OCI-LY1 (cell line): ENCODE data around the gene BCAS2.

Source experiments
- H2AFZ ChIP-seq: fragments of 200-600 bp; sonication (generic), shearing (Covaris generic); 2 replicates; pipeline ENCODE4 v1.6.0; 2014; ENCODE audit warnings: antibody characterized with exemption, mild to moderate bottlenecking, low read length
- H3F3A ChIP-seq: fragments of 200-600 bp; sonication (generic), shearing (Covaris generic); 2 replicates; pipeline ENCODE4 v1.6.0; 2014; ENCODE audit warnings: mild to moderate bottlenecking, antibody characterized with exemption, low read length, moderate library complexity; ENCODE audit not compliant: insufficient read depth
- H3K27ac ChIP-seq: fragments of 200-600 bp; sonication (generic); 2 replicates; pipeline ENCODE4 v1.5.1; 2014; ENCODE audit warnings: low read length, mixed run types, mild to moderate bottlenecking, low read depth; ENCODE audit not compliant: poor library complexity, severe bottlenecking
- H3K27me3 ChIP-seq: fragments of 200-600 bp; sonication (generic); 2 replicates; pipeline ENCODE4 v1.6.0; 2014; ENCODE audit warnings: antibody characterized with exemption, mild to moderate bottlenecking, low read length, moderate library complexity; ENCODE audit not compliant: insufficient read depth
- H3K36me3 ChIP-seq: fragments of 200-600 bp; sonication (generic); 2 replicates; pipeline ENCODE4 v1.6.1; 2014; ENCODE audit warnings: mild to moderate bottlenecking, antibody characterized with exemption, low read length, moderate library complexity, mixed read lengths; ENCODE audit not compliant: insufficient read depth
- H3K4me1 ChIP-seq: fragments of 200-600 bp; sonication (generic); 2 replicates; pipeline ENCODE4 v1.5.1; 2014; ENCODE audit warnings: mild to moderate bottlenecking, low read length, moderate library complexity; ENCODE audit not compliant: insufficient read depth, severe bottlenecking
- H3K4me2 ChIP-seq: fragments of 200-600 bp; sonication (generic), shearing (Covaris generic); 2 replicates; pipeline ENCODE4 v1.6.1; 2014; ENCODE audit warnings: low read length
- H3K4me3 ChIP-seq: fragments of 200-600 bp; sonication (generic); 2 replicates; pipeline ENCODE4 v1.5.1; 2014; ENCODE audit warnings: low read length, low read depth, mild to moderate bottlenecking, mixed read lengths; ENCODE audit not compliant: poor library complexity, severe bottlenecking
- H3K79me2 ChIP-seq: fragments of 200-600 bp; shearing (Covaris generic); 2 replicates; pipeline ENCODE4 v1.6.1; 2016; ENCODE audit warnings: mixed run types, low read length, mixed read lengths; ENCODE audit not compliant: insufficient read depth
- H3K9ac ChIP-seq: fragments of 200-600 bp; sonication (generic), shearing (Covaris generic); 2 replicates; pipeline ENCODE4 v1.6.1; 2014; ENCODE audit warnings: mild to moderate bottlenecking, low read length, mixed read lengths
- H3K9me2 ChIP-seq: fragments of 200-600 bp; sonication (generic), shearing (Covaris generic); 2 replicates; pipeline ENCODE4 v1.6.1; 2014; ENCODE audit warnings: low read depth, mild to moderate bottlenecking, low read length, mixed read lengths
- H3K9me3 ChIP-seq: fragments of 200-600 bp; shearing (Covaris generic); 2 replicates; pipeline ENCODE4 v1.6.1; 2014; ENCODE audit warnings: low read length, mixed read lengths
- H4K20me1 ChIP-seq: fragments of 200-600 bp; sonication (generic), shearing (Covaris generic); 2 replicates; pipeline ENCODE4 v1.6.0; 2016; ENCODE audit warnings: mild to moderate bottlenecking, low read length; ENCODE audit not compliant: insufficient read depth
- EZH2 ChIP-seq: fragments of 200-600 bp; sonication (generic), shearing (Covaris generic); IDR thresholded peaks from 2 replicates; pipeline ENCODE4 v1.8.0; 2017; ENCODE audit warnings: borderline replicate concordance, mixed run types, mild to moderate bottlenecking, antibody characterized with exemption, low read length, moderate library complexity, mixed read lengths
- TF ChIP-seq, protein P1 (sequence below): fragments of 200-600 bp; sonication (generic), shearing (Covaris generic); IDR thresholded peaks from 2 replicates; pipeline ENCODE4 v1.5.1; 2017; ENCODE audit warnings: mild to moderate bottlenecking, antibody characterized with exemption, low read length, moderate library complexity, mixed read lengths

Gene BCAS2

DNA sequence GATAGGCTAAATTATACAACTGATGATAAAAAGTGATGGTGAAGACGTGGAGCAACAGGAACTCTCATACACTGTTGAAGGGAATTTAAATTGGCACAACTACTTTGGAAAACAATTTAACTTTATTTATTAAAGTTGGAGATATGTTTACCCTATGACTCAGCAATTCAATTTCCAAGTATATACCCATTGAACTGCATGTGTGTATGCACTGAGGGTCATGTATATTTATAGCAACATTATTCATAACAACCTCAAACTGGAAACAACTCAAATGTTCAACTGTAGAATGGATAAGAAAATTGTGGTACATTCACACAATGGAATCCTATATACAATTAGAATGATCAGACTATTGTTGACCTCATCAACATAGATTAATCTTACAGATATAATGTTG lies 16.5 kb upstream of the BCAS2 start:
- Histone ChIP-seq H4K20me1 (no peaks in the 10 kb centered on the region), H3K4me2 (no peak overlapping the region), H3K27me3 (no peaks in the 10 kb centered on the region), H3K9ac (no peak overlapping the region), H3K36me3 (no peaks in the 10 kb centered on the region; the same call in 1 of the 2 replicates), H3K27ac (no peak overlapping the region), H3K79me2 (no peaks in the 10 kb centered on the region), H3K4me3 (no peak overlapping the region), H3K4me1 (no peaks in the 10 kb centered on the region), H3K9me2 (no peaks in the 10 kb centered on the region), H3F3A (no peaks in the 10 kb centered on the region), H2AFZ (no peak overlapping the region), H3K9me3 (no peaks in the 10 kb centered on the region)
- no peak for TF ChIP-seq EZH2
- TF ChIP-seq, protein P1, sequence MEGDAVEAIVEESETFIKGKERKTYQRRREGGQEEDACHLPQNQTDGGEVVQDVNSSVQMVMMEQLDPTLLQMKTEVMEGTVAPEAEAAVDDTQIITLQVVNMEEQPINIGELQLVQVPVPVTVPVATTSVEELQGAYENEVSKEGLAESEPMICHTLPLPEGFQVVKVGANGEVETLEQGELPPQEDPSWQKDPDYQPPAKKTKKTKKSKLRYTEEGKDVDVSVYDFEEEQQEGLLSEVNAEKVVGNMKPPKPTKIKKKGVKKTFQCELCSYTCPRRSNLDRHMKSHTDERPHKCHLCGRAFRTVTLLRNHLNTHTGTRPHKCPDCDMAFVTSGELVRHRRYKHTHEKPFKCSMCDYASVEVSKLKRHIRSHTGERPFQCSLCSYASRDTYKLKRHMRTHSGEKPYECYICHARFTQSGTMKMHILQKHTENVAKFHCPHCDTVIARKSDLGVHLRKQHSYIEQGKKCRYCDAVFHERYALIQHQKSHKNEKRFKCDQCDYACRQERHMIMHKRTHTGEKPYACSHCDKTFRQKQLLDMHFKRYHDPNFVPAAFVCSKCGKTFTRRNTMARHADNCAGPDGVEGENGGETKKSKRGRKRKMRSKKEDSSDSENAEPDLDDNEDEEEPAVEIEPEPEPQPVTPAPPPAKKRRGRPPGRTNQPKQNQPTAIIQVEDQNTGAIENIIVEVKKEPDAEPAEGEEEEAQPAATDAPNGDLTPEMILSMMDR = no peak

- Histone ChIP-seq H3K4me3 (no peak overlapping the region), H2AFZ (no peak overlapping the region)
Observed at GRCh38 chr1:114595602-114596001, 14.2 kb upstream of the BCAS2 start.

GRCh38 chr1:114594046-114594445 lies 12.6 kb upstream of the BCAS2 start:
- H3K9ac ChIP-seq = no peak overlapping the region
- H3K4me1 ChIP-seq = no peaks in the 10 kb centered on the region
- no peaks in the 10 kb centered on the region for H3F3A ChIP-seq
- H3K4me2 ChIP-seq = no peak overlapping the region
- no peak overlapping the region for H3K27ac ChIP-seq
- no peaks in the 10 kb centered on the region; the same call in 1 of the 2 replicates for H3K36me3 ChIP-seq
- no peaks in the 10 kb centered on the region for H4K20me1 ChIP-seq
- H3K4me3 ChIP-seq = no peak overlapping the region
- no peaks in the 10 kb centered on the region for H3K79me2 ChIP-seq
- H3K9me3 ChIP-seq = no peaks in the 10 kb centered on the region
- H3K9me2 ChIP-seq = no peaks in the 10 kb centered on the region
- H3K27me3 ChIP-seq = no peaks in the 10 kb centered on the region
- no peak overlapping the region for H2AFZ ChIP-seq
- TF ChIP-seq, protein P1 = no peak
- no peak for TF ChIP-seq EZH2

More at GRCh38 chr1:114595602-114596001, 14.2 kb upstream of the BCAS2 start:
- H3K9me3 ChIP-seq = no peaks in the 10 kb centered on the region
- no peaks in the 10 kb centered on the region for H3K79me2 ChIP-seq
- H3K27me3 ChIP-seq = no peaks in the 10 kb centered on the region
- H3K4me1 ChIP-seq = no peaks in the 10 kb centered on the region
- H4K20me1 ChIP-seq = no peaks in the 10 kb centered on the region
- H3F3A ChIP-seq = no peaks in the 10 kb centered on the region
- no peak overlapping the region for H3K9ac ChIP-seq
- H3K36me3 ChIP-seq = no peaks in the 10 kb centered on the region; the same call in 1 of the 2 replicates
- TF ChIP-seq EZH2 = no peak
- TF ChIP-seq, protein P1 = no peak
- no peaks in the 10 kb centered on the region for H3K9me2 ChIP-seq
- no peak overlapping the region for H3K4me2 ChIP-seq
- no peak overlapping the region for H3K27ac ChIP-seq
